Gastrocnemius medialis (tissue), 4 donors: Measurements from ENCODE around the gene MYOCOS. TPM values are rescaled to one million over a fixed set of nuclear protein-coding genes. Genes with fewer than 3 reads are reported as not detected.
A peak's percentile ranks its signal among the peaks of the same experiment; 100 is the strongest.

Source experiments
- ATAC-seq, 2 donors: fragments of 150-250 bp; one replicate each; pipeline ENCODE4 v1.9.1; 2016
- DNase-seq, 2 donors: peaks; one replicate each; pipeline ENCODE4 v3.0.0-alpha.2; 2019
- H3K27ac ChIP-seq, 4 donors: fragments of 200-600 bp; sonication (generic); 1 replicate in 1 of 4; 2 replicates in 3 of 4; pipeline ENCODE4 v1.5.1; 2016 to 2018; ENCODE audit warnings: mild to moderate bottlenecking in 2 of 4, moderate library complexity in 1 of 4
- H3K27me3 ChIP-seq, 3 donors: fragments of 200-600 bp; sonication (generic) in 2 of 3; 1 replicate in 1 of 3; 2 replicates in 2 of 3; pipeline versions ENCODE4 v1.5.1 to v1.6.0; 2016 to 2019; ENCODE audit warnings: mild to moderate bottlenecking in 1 of 3, moderate library complexity in 1 of 3
- H3K36me3 ChIP-seq, 2 donors: fragments of 200-600 bp; sonication (generic) in 1 of 2; one replicate each; pipeline ENCODE4 v1.5.1; 2017 to 2018
- H3K4me1 ChIP-seq, 2 donors: fragments of 200-600 bp; sonication (generic) in 1 of 2; one replicate each; pipeline ENCODE4 v1.5.1; 2016 to 2017; ENCODE audit warnings: mild to moderate bottlenecking in 2 of 2
- H3K4me3 ChIP-seq, 4 donors: fragments of 200-600 bp; sonication (generic) in 3 of 4; 1 replicate in 1 of 4; 2 replicates in 3 of 4; pipeline ENCODE4 v1.5.1; 2016 to 2019; ENCODE audit warnings: mild to moderate bottlenecking in 2 of 4
- H3K9me3 ChIP-seq, 3 donors: fragments of 200-600 bp; sonication (generic) in 2 of 3; 1 replicate in 1 of 3; 2 replicates in 2 of 3; pipeline ENCODE4 v1.5.1; 2016 to 2019
- POLR2A ChIP-seq, 2 donors: fragments of 450-650 bp; IDR thresholded peaks; one replicate each; pipeline ENCODE4 v1.6.1; 2017; ENCODE audit warnings: antibody characterized with exemption in 2 of 2, mild to moderate bottlenecking in 2 of 2, moderate library complexity in 2 of 2
- in situ Hi-C, 4 donors: fragments of 200-750 bp; cut with MboI; loops; one replicate each; pipeline versions ENCODE4 v1.15.0 to v1.8.0; 2017; ENCODE audit warnings: low sequenced_read_pairs in 4 of 4
- intact Hi-C: fragments of 100-400 bp; cut with DNase I; formaldehyde crosslinking; loops from one replicate; pipeline ENCODE4 v1.15.1; 2023; ENCODE audit warnings: low total_unique reads
- total RNA-seq, 4 donors: library from RNA; depleted of rRNA; stranded (reverse); fragments of >200 nt; gene quantifications; one replicate each; pipeline versions ENCODE4 v1.1.0 to v1.2.3, GENCODE V29; 2016
- TF ChIP-seq, protein P1 (sequence below), 5 experiments: fragments of 450-650 bp in 3 of 5; fragments of 200-600 bp in 2 of 5; sonication (generic) in 2 of 5; IDR thresholded peaks in 4 of 5; conservative IDR thresholded peaks in 1 of 5; 1 replicate in 4 of 5; 2 replicates in 1 of 5; pipeline ENCODE4 v1.5.1; 2016 to 2019; ENCODE audit warnings: antibody characterized with exemption in 5 of 5, mild to moderate bottlenecking in 3 of 5, moderate library complexity in 3 of 5

Gene MYOCOS
- total RNA-seq, 4 donors from 2014 or later, result 0.20 TPM; not detected in 3

- intact Hi-C loops (loop anchor here (1.0 to 10.0 kb wide), 7 partner anchors 71 to 799 kb away; partner anchors contain the start of genes DNM3, METTL13, PIGC and PRRC2C), in situ Hi-C loops (loop anchor here in 3 of 4 donors (10.0 kb wide), 2 partner anchors 99 to 339 kb away; partner anchors contain the start of gene VAMP4 (in 1 of the 3))
- H3K36me3 ChIP-seq, result no peaks in the 10 kb centered on the region
- H3K27me3 ChIP-seq, result no peaks in the 10 kb centered on the region
- no peak for TF ChIP-seq POLR2A (IDR thresholded peaks at IDR 0.05)
- TF ChIP-seq, protein P1, sequence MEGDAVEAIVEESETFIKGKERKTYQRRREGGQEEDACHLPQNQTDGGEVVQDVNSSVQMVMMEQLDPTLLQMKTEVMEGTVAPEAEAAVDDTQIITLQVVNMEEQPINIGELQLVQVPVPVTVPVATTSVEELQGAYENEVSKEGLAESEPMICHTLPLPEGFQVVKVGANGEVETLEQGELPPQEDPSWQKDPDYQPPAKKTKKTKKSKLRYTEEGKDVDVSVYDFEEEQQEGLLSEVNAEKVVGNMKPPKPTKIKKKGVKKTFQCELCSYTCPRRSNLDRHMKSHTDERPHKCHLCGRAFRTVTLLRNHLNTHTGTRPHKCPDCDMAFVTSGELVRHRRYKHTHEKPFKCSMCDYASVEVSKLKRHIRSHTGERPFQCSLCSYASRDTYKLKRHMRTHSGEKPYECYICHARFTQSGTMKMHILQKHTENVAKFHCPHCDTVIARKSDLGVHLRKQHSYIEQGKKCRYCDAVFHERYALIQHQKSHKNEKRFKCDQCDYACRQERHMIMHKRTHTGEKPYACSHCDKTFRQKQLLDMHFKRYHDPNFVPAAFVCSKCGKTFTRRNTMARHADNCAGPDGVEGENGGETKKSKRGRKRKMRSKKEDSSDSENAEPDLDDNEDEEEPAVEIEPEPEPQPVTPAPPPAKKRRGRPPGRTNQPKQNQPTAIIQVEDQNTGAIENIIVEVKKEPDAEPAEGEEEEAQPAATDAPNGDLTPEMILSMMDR (IDR thresholded peaks at IDR 0.05 in 4 of 5, conservative IDR thresholded peaks at IDR 0.05 in 1 of 5), result no peak
- H3K4me1 ChIP-seq, result peaks cover 13 to 15% of the 10 kb centered on the region in 2 donors
- peak; percentile 87 to 91 for ATAC-seq
- H3K9me3 ChIP-seq, result no peaks in the 10 kb centered on the region
- DNase-seq, result peak; percentile 50 to 84
- peak overlapping the region; percentile 62 to 79 (median 76) for H3K27ac ChIP-seq
- H3K4me3 ChIP-seq, result peak overlapping the region in 2 of 4 donors; percentile 12 to 21
These were observed 23.7 kb downstream of the MYOCOS start for GRCh38 chr1:171645553-171646248.

DNA sequence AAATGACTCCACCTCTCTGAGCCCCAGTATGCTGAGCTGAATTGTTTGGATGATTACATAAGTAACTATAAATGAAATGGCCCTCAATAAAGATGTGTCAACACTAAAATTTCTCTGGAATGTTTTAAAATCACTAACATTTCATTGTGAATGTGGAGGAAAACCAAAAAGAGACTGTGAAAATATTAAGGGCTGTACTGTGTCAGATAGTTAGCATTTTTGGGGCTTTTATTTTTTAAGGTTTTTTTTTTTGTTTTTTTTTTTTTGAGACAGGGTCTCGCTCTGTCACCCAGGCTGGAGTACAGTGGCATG is 24.2 kb downstream of the MYOCOS start:
- Histone ChIP-seq H3K27me3 (no peaks in the 10 kb centered on the region), H3K9me3 (no peaks in the 10 kb centered on the region), H3K36me3 (no peaks in the 10 kb centered on the region), H3K4me3 (no peak overlapping the region), H3K4me1 (peaks cover 13 to 15% of the 10 kb centered on the region in 2 donors), H3K27ac (peak overlapping the region; percentile 62 to 79 (median 76))
- intact Hi-C loops (loop anchor here (5.0 to 10.0 kb wide), 3 partner anchors 161 to 799 kb away; partner anchors contain the start of genes DNM3, PIGC and PRRC2C), in situ Hi-C loops (loop anchor here in 3 of 4 donors (10.0 kb wide), 2 partner anchors 99 to 339 kb away; partner anchors contain the start of gene VAMP4 (in 1 of the 3))
- no peak for TF ChIP-seq POLR2A (IDR thresholded peaks at IDR 0.05)
- TF ChIP-seq, protein P1 (IDR thresholded peaks at IDR 0.05 in 4 of 5, conservative IDR thresholded peaks at IDR 0.05 in 1 of 5), result no peak
- ATAC-seq (no peak), DNase-seq (no peak)

DNA sequence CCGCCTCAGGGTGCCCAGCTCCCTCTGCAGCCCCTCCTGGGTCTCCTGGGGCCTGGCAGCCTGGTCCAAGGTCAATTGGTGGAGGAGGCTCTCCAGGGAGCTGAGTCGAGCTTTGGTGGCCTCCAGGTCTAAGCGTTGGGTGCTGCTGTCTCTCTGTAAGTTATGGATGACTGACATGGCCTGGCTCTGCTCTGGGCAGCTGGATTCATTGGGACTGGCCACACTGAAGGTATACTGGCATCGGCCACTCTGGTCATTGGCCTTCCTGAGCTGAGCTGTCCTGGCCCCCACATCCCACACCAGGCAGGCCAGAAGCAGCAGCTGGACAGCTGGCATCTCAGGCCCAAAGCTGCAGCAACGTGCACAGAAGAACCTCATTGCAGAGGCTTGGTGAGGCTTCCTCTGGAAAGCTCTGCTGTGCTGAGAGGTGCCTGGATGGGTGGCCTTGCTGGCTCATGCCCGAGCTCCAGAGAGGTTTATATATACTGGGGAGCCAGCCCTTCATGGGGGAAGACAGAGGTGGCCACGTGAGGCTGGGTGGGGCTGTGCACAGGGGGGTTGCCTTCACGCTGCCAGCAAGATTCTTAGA is 30.3 kb downstream of the MYOCOS start, which contains the start of gene MYOC:
Gene MYOC, minus strand, starts transcription at position 455 of the 589 bp plus-strand sequence. Its CDS starts 77 bp downstream, at position 378.
- Histone ChIP-seq H3K4me3 (no peak within 1 kb of the TSS), H3K27ac (peak within 1 kb of the TSS; percentile 22 to 77 (median 46)), H3K9me3 (no peaks in the 10 kb centered on the region), H3K27me3 (no peaks in the 10 kb centered on the region), H3K4me1 (peaks cover 26 to 31% of the 10 kb centered on the region in 2 donors), H3K36me3 (no peaks in the 10 kb centered on the region)
- in situ Hi-C loops, result no loop called here
- DNase-seq, result no peak
- TF ChIP-seq, protein P1 (IDR thresholded peaks at IDR 0.05 in 4 of 5, conservative IDR thresholded peaks at IDR 0.05 in 1 of 5), result no peak
- no peak for TF ChIP-seq POLR2A (IDR thresholded peaks at IDR 0.05)
- no peak for ATAC-seq
- intact Hi-C loops, result no loop called here

DNA sequence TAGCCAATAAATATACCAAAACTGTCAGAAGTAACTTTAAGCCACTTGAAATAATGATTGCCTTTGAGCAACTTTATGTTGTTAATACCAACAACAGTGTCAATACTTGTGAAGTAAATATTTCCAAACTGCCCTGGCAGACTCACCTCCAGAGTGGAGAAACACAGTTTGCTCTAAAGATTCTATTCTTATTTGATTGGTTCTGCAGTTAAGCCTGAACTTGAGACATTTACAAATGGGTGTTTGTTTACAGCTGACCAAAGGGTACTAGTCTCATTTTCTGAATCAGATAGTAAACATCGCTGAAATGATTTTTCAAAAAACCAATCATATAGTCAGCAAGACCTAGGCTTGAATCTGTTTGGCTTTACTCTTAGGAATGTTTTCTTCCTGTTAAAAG is 31.8 kb downstream of the MYOCOS start:
- ATAC-seq (peak in 1 of 2 donors; percentile 20), DNase-seq (no peak)
- Histone ChIP-seq H3K9me3 (no peaks in the 10 kb centered on the region), H3K4me3 (no peak overlapping the region), H3K27me3 (no peaks in the 10 kb centered on the region), H3K4me1 (peaks cover 26 to 31% of the 10 kb centered on the region in 2 donors), H3K36me3 (no peaks in the 10 kb centered on the region), H3K27ac (peak overlapping the region; percentile 60 to 77 (median 71))
- in situ Hi-C loops, result no loop called here
- intact Hi-C loops, result no loop called here
- TF ChIP-seq POLR2A (IDR thresholded peaks at IDR 0.05), result no peak
- TF ChIP-seq, protein P1 (IDR thresholded peaks at IDR 0.05 in 4 of 5, conservative IDR thresholded peaks at IDR 0.05 in 1 of 5), result no peak
